SK-N-SH (cell line): ENCODE data around the gene UNC50. TPM values are rescaled to one million over a fixed set of nuclear protein-coding genes. Genes with fewer than 3 reads are reported as not detected.

ENCODE experiments used
- CTCF ChIA-PET: fragments of 300-600, 350-600 bp; formaldehyde crosslinking; extraction: SDS; loops from one replicate; lab custom pipeline; 2021; lab: Yijun Ruan, JAX
- POLR2A ChIA-PET: fragments of 350-600 bp; sonication (Branson Sonifier 250); formaldehyde crosslinking; extraction: SDS; loops from one replicate; lab custom pipeline; 2020; ENCODE audit warnings: antibody characterized with exemption, inconsistent platforms; lab: Yijun Ruan, JAX
- DNase-seq: peaks from one replicate; pipeline ENCODE4 v3.0.0; 2012
- H2AFZ ChIP-seq: fragments of 200-600 bp; sonication (generic); 2 replicates; pipeline ENCODE4 v1.8.1; 2016; ENCODE audit warnings: antibody characterized with exemption, mild to moderate bottlenecking, low read depth
- H3F3A ChIP-seq: fragments of 200-600 bp; sonication (generic); replicated peaks from 2 replicates; pipeline ENCODE3; 2016; ENCODE audit warnings: antibody characterized with exemption, mild to moderate bottlenecking; ENCODE audit not compliant: insufficient read depth
- H3K27ac ChIP-seq, 2 experiments: fragments of 200-500 bp in 1 of 2; fragments of 200-600 bp in 1 of 2; sonication (Bioruptor generic) in 1 of 2; sonication (generic), shearing (Covaris generic) in 1 of 2; 2 replicates each; pipeline versions ENCODE4 v1.5.1 to v1.6.1; 2014 to 2016; ENCODE audit warnings: low read depth in 2 of 2, inconsistent platforms in 1 of 2, low read length in 1 of 2, mild to moderate bottlenecking in 1 of 2, mixed read lengths in 1 of 2
- H3K27me3 ChIP-seq: fragments of 200-600 bp; sonication (generic), shearing (Covaris generic); 2 replicates; pipeline ENCODE4 v1.6.1; 2016; ENCODE audit warnings: mixed run types; ENCODE audit not compliant: insufficient read depth
- H3K36me3 ChIP-seq, 2 experiments: fragments of 200-500 bp in 1 of 2; fragments of 200-600 bp in 1 of 2; sonication (Bioruptor generic) in 1 of 2; sonication (generic) in 1 of 2; replicated peaks in 1 of 2; 2 replicates each; pipeline versions ENCODE3 to v1.5.1; 2014 to 2016; ENCODE audit warnings: low read length in 1 of 2, mild to moderate bottlenecking in 1 of 2; ENCODE audit not compliant: insufficient read depth in 2 of 2, control insufficient read depth in 1 of 2
- H3K4me1 ChIP-seq, 2 experiments: fragments of 200-500 bp in 1 of 2; fragments of 200-600 bp in 1 of 2; sonication (Bioruptor generic) in 1 of 2; sonication (generic), shearing (Covaris generic) in 1 of 2; 2 replicates each; pipeline versions ENCODE4 v1.5.1 to v1.6.1; 2014 to 2016; ENCODE audit warnings: low read depth in 1 of 2, low read length in 1 of 2, mixed run types in 1 of 2; ENCODE audit not compliant: insufficient read depth in 2 of 2, control insufficient read depth in 1 of 2
- H3K4me2 ChIP-seq: fragments of 200-600 bp; sonication (generic), shearing (Covaris generic); 2 replicates; pipeline ENCODE4 v1.6.1; 2017; ENCODE audit warnings: mixed run types
- H3K4me3 ChIP-seq, 2 experiments: fragments of 200-500 bp in 1 of 2; fragments of 200-600 bp in 1 of 2; sonication (Bioruptor generic) in 1 of 2; sonication (generic), shearing (Covaris generic) in 1 of 2; 2 replicates each; pipeline versions ENCODE4 v1.5.1 to v1.8.1; 2014 to 2016; ENCODE audit warnings: low read depth in 2 of 2, inconsistent platforms in 1 of 2, low read length in 1 of 2, mild to moderate bottlenecking in 1 of 2, mixed read lengths in 1 of 2, moderate library complexity in 1 of 2
- H3K79me2 ChIP-seq: fragments of 200-600 bp; sonication (generic); 2 replicates; pipeline ENCODE4 v1.8.1; 2017; ENCODE audit warnings: mild to moderate bottlenecking; ENCODE audit not compliant: insufficient read depth
- H3K9ac ChIP-seq: fragments of 200-600 bp; sonication (generic); 2 replicates; pipeline ENCODE4 v1.6.1; 2017; ENCODE audit warnings: mixed run types
- H3K9me2 ChIP-seq: fragments of 200-600 bp; sonication (generic); 2 replicates; pipeline ENCODE4 v1.6.1; 2017; ENCODE audit warnings: mixed run types
- H3K9me3 ChIP-seq: fragments of 200-600 bp; sonication (generic); 2 replicates; pipeline ENCODE4 v1.6.1; 2017; ENCODE audit warnings: mixed run types, mild to moderate bottlenecking, moderate library complexity
- H4K20me1 ChIP-seq: fragments of 200-600 bp; sonication (generic); 2 replicates; pipeline ENCODE4 v1.6.1; 2017; ENCODE audit warnings: mild to moderate bottlenecking, mixed run types; ENCODE audit not compliant: insufficient read depth
- ELF1 ChIP-seq: IDR thresholded peaks from 2 replicates; pipeline ENCODE4 v1.4.0; 2012
- GABPA ChIP-seq: IDR thresholded peaks from 2 replicates; pipeline ENCODE4 v1.4.0; 2012; ENCODE audit warnings: low read depth, mild to moderate bottlenecking
- MEF2A ChIP-seq: IDR thresholded peaks from 2 replicates; pipeline ENCODE4 v1.4.0; 2012; ENCODE audit warnings: low read depth, borderline replicate concordance
- NRF1 ChIP-seq: IDR thresholded peaks from 2 replicates; pipeline ENCODE4 v1.6.1; 2012; ENCODE audit warnings: low read depth, mild to moderate bottlenecking, low read length
- POLR2AphosphoS5 ChIP-seq: IDR thresholded peaks from 2 replicates; pipeline ENCODE4 v1.6.1; 2012; ENCODE audit warnings: low read depth, low read length
- RAD21 ChIP-seq: IDR thresholded peaks from 2 replicates; pipeline ENCODE4 v1.6.1; 2012; ENCODE audit warnings: mild to moderate bottlenecking, low read length
- RXRA ChIP-seq: IDR thresholded peaks from 2 replicates; pipeline ENCODE4 v1.4.0; 2012; ENCODE audit warnings: low read depth, mild to moderate bottlenecking, borderline replicate concordance
- SMC3 ChIP-seq: IDR thresholded peaks from 2 replicates; pipeline ENCODE4 v1.6.1; 2012; ENCODE audit warnings: low read depth, low read length, improper control_type of control experiment
- TCF12 ChIP-seq: IDR thresholded peaks from 2 replicates; pipeline ENCODE4 v1.4.0; 2012
- TEAD4 ChIP-seq: IDR thresholded peaks from 2 replicates; pipeline ENCODE4 v1.4.0; 2012; ENCODE audit warnings: mild to moderate bottlenecking, borderline replicate concordance; ENCODE audit not compliant: insufficient read depth
- whole genome bisulfite sequencing: methylation state at CpG from one replicate; pipeline ENCODE4 v1.1.6; 2017; ENCODE audit warnings: low lambda C conversion rate; 5-methylcytosine and 5-hydroxymethylcytosine counted together
- polyA plus RNA-seq, 3 experiments: library from polyadenylated mRNA; depleted of rRNA; stranded (reverse); fragments of >200 nt; gene quantifications; 2 replicates each; pipeline ENCODE4 v1.2.3, GENCODE V29; 2012
- TF ChIP-seq, protein P1 (sequence below): fragments of 150-350 bp; IDR thresholded peaks from 2 replicates; pipeline ENCODE4 v1.6.1; 2016; ENCODE audit warnings: mild to moderate bottlenecking, low read depth, low read length
- TF ChIP-seq, protein P2 (sequence below): fragments of 200-600 bp; sonication (generic); IDR thresholded peaks from 2 replicates; pipeline ENCODE4 v1.6.1; 2017; ENCODE audit warnings: antibody characterized with exemption, mild to moderate bottlenecking, moderate library complexity
- TF ChIP-seq, protein P3 (sequence below): IDR thresholded peaks from 2 replicates; pipeline ENCODE4; 2012

The UNC50 gene
- polyA plus RNA-seq, 1 of the 3 experiments (the other 2 are of a cell fraction): 46.9 TPM

DNA sequence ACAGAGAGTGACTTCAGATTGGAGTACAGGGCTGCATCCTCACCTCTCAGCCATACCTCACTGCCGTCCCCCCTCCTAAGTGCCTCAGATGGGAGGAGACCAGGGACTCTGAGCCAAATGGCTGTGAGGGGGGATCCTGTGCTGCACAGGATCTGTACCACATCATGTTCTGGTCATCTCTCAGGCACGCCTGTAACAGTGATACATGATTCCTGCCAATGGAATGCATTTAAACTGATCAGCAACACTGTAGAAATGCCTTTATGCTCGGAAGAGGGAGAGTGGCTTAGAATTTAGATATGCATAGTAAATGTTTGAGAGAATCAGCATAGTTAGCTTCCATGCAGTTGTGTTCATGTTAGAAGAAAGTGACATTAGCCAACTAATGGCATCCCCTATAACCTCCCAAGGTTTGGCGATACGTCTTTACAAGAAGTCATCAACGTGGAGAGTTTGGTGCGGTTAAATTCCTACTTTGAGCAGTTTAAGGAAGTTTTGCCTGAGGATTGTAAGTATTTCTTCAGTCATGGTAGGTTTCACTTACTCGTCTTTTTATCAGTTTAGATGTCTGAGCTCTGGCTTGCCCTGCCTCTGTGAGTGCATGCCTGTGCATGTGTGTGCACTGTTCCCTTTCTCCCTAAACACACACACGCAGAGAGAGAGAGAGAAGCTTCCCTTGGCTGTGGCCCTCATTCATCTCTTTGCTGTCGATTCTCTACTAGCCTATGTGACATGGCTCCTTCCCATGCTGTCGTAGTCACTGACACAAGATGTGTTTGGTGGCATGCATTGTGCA is 40.0 kb upstream of the UNC50 start:
- Histone ChIP-seq H2AFZ (no peak overlapping the region), H3F3A (no peaks in the 10 kb centered on the region), H3K9ac (no peak overlapping the region), H3K4me3 (no peak overlapping the region), H3K27ac (no peak overlapping the region), H3K4me2 (no peak overlapping the region), H3K9me3 (no peaks in the 10 kb centered on the region), H3K9me2 (no peaks in the 10 kb centered on the region), H4K20me1 (no peaks in the 10 kb centered on the region), H3K4me1 (no peaks in the 10 kb centered on the region), H3K36me3 (peaks cover 0 to 46% of the 10 kb centered on the region in 2 experiments), H3K27me3 (no peaks in the 10 kb centered on the region), H3K79me2 (no peaks in the 10 kb centered on the region)
- DNase-seq: no peak
- WGBS: 84% methylated on average over 11 of the region's 11 CpGs
- TF ChIP-seq GABPA (no peak), TEAD4 (no peak), RXRA (no peak), ELF1 (no peak), MEF2A (no peak), TCF12 (no peak), NRF1 (no peak), POLR2AphosphoS5 (no peak), RAD21 (no peak)
- ChIA-PET CTCF (interaction anchor here (0.6 to 2.2 kb wide), 21 partner anchors 8 to 497 kb away, joined by 3 to 14 read pairs (median 5); no protein-coding TSS in a partner anchor), POLR2A (no interaction called here)

DNA sequence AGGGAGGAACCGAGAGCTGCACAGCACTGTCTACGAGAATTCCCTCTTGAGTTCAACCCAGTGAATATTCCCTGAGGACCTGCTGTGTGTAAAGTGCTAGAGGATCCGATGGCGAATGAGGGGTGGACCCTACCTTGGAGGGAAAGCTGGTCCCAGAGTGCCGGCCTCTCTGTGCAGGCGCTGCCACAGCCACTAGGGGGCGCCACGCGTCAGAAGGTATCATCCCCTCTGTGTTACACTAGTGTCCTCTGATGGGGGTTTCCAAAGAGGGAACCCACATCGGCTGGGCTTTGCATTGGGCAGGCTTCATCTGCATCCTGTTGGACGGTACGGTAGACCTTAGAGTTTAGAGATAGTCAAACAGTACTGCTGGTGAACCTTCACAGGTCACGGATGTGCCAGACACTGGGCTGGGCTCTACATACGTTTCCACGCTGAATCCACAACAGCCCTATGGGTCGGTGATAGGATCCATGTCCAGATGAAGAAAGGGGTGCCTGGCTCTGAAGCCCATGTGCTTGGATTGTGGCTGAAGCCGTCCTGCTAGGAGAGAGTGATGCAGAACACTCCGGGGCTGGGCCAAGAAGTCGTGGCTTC is 39.1 kb upstream of the UNC50 start:
- H3K4me2 ChIP-seq: no peak overlapping the region
- H3K9me3 ChIP-seq: no peaks in the 10 kb centered on the region
- ChIA-PET POLR2A (no interaction called here), CTCF (interaction anchor here (0.6 to 2.2 kb wide), 20 partner anchors 9 to 497 kb away, joined by 3 to 14 read pairs (median 4); no protein-coding TSS in a partner anchor)
- no peak overlapping the region; a peak in 1 of 4 replicates for H3K4me3 ChIP-seq
- H3K27ac ChIP-seq: no peak overlapping the region; a peak in 1 of 4 replicates
- no peaks in the 10 kb centered on the region for H3K9me2 ChIP-seq
- no peaks in the 10 kb centered on the region for H3F3A ChIP-seq
- H2AFZ ChIP-seq: no peak overlapping the region
- WGBS: 88% methylated on average over 15 of the region's 19 CpGs
- TF ChIP-seq, protein P1, sequence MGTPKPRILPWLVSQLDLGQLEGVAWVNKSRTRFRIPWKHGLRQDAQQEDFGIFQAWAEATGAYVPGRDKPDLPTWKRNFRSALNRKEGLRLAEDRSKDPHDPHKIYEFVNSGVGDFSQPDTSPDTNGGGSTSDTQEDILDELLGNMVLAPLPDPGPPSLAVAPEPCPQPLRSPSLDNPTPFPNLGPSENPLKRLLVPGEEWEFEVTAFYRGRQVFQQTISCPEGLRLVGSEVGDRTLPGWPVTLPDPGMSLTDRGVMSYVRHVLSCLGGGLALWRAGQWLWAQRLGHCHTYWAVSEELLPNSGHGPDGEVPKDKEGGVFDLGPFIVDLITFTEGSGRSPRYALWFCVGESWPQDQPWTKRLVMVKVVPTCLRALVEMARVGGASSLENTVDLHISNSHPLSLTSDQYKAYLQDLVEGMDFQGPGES: no peak
- TF ChIP-seq RAD21 (peak; percentile 54), SMC3 (peak; percentile 38; the same call in 1 of the 2 replicates)
- TF ChIP-seq, protein P2, sequence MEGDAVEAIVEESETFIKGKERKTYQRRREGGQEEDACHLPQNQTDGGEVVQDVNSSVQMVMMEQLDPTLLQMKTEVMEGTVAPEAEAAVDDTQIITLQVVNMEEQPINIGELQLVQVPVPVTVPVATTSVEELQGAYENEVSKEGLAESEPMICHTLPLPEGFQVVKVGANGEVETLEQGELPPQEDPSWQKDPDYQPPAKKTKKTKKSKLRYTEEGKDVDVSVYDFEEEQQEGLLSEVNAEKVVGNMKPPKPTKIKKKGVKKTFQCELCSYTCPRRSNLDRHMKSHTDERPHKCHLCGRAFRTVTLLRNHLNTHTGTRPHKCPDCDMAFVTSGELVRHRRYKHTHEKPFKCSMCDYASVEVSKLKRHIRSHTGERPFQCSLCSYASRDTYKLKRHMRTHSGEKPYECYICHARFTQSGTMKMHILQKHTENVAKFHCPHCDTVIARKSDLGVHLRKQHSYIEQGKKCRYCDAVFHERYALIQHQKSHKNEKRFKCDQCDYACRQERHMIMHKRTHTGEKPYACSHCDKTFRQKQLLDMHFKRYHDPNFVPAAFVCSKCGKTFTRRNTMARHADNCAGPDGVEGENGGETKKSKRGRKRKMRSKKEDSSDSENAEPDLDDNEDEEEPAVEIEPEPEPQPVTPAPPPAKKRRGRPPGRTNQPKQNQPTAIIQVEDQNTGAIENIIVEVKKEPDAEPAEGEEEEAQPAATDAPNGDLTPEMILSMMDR: peak; percentile 83
- TF ChIP-seq, protein P3, sequence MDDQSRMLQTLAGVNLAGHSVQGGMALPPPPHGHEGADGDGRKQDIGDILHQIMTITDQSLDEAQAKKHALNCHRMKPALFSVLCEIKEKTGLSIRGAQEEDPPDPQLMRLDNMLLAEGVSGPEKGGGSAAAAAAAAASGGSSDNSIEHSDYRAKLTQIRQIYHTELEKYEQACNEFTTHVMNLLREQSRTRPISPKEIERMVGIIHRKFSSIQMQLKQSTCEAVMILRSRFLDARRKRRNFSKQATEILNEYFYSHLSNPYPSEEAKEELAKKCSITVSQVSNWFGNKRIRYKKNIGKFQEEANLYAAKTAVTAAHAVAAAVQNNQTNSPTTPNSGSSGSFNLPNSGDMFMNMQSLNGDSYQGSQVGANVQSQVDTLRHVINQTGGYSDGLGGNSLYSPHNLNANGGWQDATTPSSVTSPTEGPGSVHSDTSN: no peak
- H3K9ac ChIP-seq: no peak overlapping the region
- no peaks in the 10 kb centered on the region for H4K20me1 ChIP-seq
- no peaks in the 10 kb centered on the region for H3K27me3 ChIP-seq
- peaks cover 0 to 42% of the 10 kb centered on the region in 2 experiments for H3K36me3 ChIP-seq
- DNase-seq: peak; percentile 84
- H3K79me2 ChIP-seq: no peaks in the 10 kb centered on the region
- H3K4me1 ChIP-seq: no peaks in the 10 kb centered on the region
